Stimulated activated CD4-positive, alpha-beta T cell treated with anti-CD3 and anti-CD28 coated beads, Interleukin-1b, Interleukin-23, amount 100 ng/mL, for 4 hours (primary cell): ENCODE data around the gene CLDN5.
"Not testable (repeated sequence)": the region's sequence is repeated elsewhere in the genome, so short reads cannot be mapped to it uniquely, and the experiment has no call there.

ENCODE experiments used
- DNase-seq, 2 donors: peaks; one replicate each; pipeline ENCODE4 v3.0.0-alpha.2; 2020; ENCODE audit warnings: low read depth in 2 of 2

Gene CLDN5

DNA sequence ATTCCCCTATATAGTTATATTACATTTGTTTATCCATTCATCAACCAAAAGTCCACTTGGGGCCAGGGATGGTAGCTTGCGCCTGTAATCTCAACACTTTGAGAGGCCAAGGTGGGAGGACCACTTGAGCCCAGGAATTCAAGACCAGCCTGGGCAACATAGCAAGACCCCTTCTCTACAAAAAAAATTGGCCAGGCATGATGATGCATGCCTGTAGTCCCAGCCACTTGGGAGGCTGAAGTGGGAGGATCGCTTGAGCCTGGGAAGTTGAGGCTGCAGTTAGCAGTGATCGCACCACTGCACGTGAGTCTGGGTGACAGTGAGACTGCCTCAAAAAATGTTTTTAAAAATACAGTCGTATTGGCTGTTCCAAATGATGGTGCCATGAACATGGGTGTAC lies 24.2 kb upstream of the CLDN5 start:
- not testable (repeated sequence) for DNase-seq

GRCh38 chr22:19547620-19548019 lies 23.4 kb upstream of the CLDN5 start:
- DNase-seq: no peak

- DNase-seq: no peak
Measured at GRCh38 chr22:19546680-19547079, 22.5 kb upstream of the CLDN5 start.

- no peak for DNase-seq
Measured at GRCh38 chr22:19545935-19546207, 21.7 kb upstream of the CLDN5 start.

DNA sequence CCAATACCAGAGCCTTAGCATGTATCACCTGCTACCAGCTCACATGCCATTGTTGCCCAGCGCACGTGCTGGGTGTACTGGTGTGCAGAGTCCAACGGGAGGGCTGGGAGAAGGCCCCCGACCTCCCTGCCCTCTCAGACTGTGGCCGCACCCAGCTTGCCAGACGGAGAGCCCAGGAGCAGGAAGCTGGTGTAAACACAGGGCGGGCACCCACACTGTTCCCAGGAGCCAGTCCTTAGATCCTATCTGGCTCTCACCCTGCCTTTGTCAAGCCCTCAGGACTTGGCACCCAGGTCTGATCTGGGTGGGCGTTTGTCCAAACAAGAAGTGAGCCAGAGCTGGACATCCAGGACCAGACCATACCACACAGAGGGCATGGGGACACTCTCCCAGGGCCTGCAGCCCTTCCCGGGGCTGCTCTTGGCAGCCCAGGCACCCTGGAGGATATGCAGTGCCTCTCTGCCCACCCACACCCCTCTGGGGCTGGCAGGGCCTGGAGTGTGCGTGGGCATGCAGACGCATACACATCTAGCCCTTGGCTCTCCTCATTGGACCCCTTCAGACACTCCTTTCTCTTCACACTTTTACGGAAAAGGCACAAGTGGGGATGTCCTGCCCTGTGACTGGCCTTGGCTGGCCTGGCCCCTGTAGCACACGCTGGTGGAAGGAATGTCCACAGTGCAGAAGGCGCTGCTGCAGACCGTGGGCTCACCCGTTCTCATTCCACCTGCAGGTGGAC lies 19.9 kb upstream of the CLDN5 start:
- DNase-seq: no peak

- DNase-seq: no peak
Measured at GRCh38 chr22:19540394-19540793, 16.2 kb upstream of the CLDN5 start.

DNA sequence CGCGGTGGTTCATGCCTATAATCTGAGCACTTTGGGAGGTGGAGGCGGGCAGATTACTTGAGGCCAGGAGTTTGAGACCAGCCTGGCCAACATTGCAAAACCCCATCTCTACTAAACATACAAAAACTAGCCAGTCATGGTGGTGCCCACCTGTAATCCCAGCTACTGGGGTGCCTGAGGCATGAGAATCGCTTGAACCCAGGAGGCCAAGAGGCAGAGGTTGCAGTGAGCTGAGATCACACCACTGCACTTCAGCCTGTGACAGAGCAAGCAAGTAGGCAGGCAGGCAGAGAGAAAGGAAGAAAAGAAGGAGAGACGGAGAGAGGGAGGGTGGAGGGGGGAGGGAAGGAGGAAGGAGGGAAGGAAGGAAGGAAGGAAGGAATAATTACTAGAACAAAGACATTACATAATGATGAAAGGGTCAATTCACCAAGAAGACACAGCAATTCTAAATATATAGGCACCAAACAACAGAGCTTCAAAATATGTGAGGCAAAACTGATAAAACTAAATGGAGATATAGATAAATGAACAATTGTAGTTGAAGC lies 13.8 kb upstream of the CLDN5 start:
- no peak for DNase-seq

- no peak for DNase-seq
Measured at GRCh38 chr22:19536564-19536963, 12.4 kb upstream of the CLDN5 start.

- no peak for DNase-seq
Measured at GRCh38 chr22:19535001-19535400, 10.8 kb upstream of the CLDN5 start.

DNA sequence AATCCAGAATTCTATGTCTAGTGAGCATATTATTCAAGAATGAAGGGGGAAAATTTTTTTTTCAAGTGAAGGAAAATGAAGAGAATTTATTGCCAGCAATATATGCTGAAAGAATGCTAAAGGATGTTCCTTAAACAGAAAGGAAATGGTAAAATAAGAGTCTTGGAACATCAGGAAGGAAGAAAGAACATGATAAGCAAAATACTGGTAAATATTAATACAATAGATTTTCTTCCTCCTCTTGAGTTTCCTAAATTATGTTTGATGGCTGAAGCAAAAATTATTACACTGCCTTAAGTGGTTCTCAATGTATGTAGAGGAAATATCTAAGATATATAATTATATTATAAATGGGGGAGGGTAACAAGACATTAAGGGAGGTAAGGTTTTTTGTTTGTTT lies 9.6 kb upstream of the CLDN5 start:
- no peak for DNase-seq

GRCh38 chr22:19533049-19533626 lies 8.9 kb upstream of the CLDN5 start:
- no peak for DNase-seq

GRCh38 chr22:19531327-19531726 lies 7.1 kb upstream of the CLDN5 start:
- not testable (repeated sequence) for DNase-seq

- no peak for DNase-seq
Measured at GRCh38 chr22:19530751-19531150, 6.5 kb upstream of the CLDN5 start.

GRCh38 chr22:19529811-19530210 lies 5.6 kb upstream of the CLDN5 start:
- no peak for DNase-seq

- DNase-seq: no peak
Measured at GRCh38 chr22:19527861-19528417, 3.7 kb upstream of the CLDN5 start.

DNA sequence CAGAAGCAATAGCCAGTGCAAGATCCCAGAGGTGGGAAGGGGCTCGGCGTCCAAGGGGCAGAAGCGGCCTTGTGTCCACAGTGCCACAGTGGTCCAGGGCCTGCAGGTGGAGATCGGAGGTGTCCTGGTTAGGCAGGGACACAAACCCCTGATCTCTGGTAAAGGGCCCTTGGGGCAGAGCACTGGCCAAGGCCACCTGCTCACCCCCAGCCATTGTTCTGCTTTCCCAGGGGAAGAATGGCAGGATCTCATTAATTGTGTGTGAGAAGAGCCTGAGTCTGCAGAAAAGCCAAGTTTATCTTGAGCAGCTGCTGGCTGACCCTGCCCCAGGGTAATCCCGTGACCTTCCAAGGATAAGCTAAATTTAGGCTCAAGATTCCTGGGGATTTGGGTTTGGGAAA lies 3.1 kb upstream of the CLDN5 start:
- DNase-seq: no peak

GRCh38 chr22:19526702-19527111 lies 2.5 kb upstream of the CLDN5 start:
- DNase-seq: no peak

- DNase-seq: no peak
Measured at GRCh38 chr22:19526076-19526701, 2.0 kb upstream of the CLDN5 start.

GRCh38 chr22:19525666-19526065 lies 1.5 kb upstream of the CLDN5 start:
- DNase-seq: no peak

DNA sequence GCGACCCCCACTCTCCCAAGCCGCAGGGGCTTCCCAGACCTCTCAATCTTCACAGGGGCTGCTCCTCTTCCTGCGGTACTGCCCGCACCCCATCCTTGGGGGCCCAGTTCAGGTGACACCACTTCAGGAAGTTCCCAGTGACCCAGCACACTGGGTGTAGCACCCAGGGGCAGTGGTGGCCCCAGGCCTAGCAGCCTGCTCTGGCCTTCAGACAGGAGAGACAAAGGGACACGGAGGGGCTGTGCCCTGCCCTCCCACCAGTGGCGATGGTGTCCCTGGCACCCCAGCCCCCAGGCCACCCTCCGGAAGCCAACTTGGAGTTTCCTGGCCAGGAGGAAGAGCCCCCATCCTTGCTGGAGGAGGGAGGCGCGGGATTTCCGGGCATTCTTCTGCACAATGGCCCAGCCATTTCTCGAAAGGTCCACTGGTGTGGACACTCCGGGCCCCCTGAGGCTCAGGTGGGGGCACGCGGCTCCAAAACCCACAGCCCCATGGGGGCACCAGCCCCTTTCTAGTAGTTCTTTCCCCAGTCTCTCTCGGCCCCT lies 978 bp upstream of the CLDN5 start:
- DNase-seq: no peak

- DNase-seq: peak in 1 of 2 donors; percentile 12
Measured at GRCh38 chr22:19523240-19524169, 705 bp downstream of the CLDN5 start.

- DNase-seq: no peak
Measured at GRCh38 chr22:19522881-19523239, 1.4 kb downstream of the CLDN5 start.
